Sigmoid colon (tissue), 4 donors: ENCODE measurements around the gene MRPL38.

Experiments
- CTCF ChIP-seq, 4 experiments: fragments of 450-650 bp in 3 of 4; fragments of 200-600 bp in 1 of 4; IDR thresholded peaks; one replicate each; pipeline ENCODE4 v1.5.1; 2016 to 2019; ENCODE audit warnings: antibody characterized with exemption in 4 of 4, mild to moderate bottlenecking in 3 of 4, moderate library complexity in 2 of 4
- EP300 ChIP-seq, 4 donors: sonication (generic); formaldehyde crosslinking; IDR thresholded peaks; one replicate each; pipeline ENCODE4 v1.6.1; 2017; ENCODE audit warnings: antibody characterized with exemption in 4 of 4
- POLR2A ChIP-seq, 2 donors: fragments of 450-650 bp; IDR thresholded peaks; one replicate each; pipeline ENCODE4 v1.6.1; 2016; ENCODE audit warnings: antibody characterized with exemption in 2 of 2, mild to moderate bottlenecking in 2 of 2, moderate library complexity in 2 of 2
- POLR2AphosphoS5 ChIP-seq, 4 donors: sonication (generic); formaldehyde crosslinking; IDR thresholded peaks; one replicate each; pipeline ENCODE4 v1.6.1; 2017; ENCODE audit warnings: antibody characterized with exemption in 4 of 4

- no peak for TF ChIP-seq POLR2A (IDR thresholded peaks at IDR 0.05)
- TF ChIP-seq POLR2AphosphoS5 (IDR thresholded peaks at IDR 0.05) = no peak
- no peak for TF ChIP-seq CTCF (IDR thresholded peaks at IDR 0.05)
- no peak for TF ChIP-seq EP300 (IDR thresholded peaks at IDR 0.05)
Observed at GRCh38 chr17:75901727-75902126, 3.0 kb downstream of the MRPL38 start.
